Stimulated activated CD4-positive, alpha-beta T cell treated with anti-CD3 and anti-CD28 coated beads, Interleukin-1b, Interleukin-23, amount 100 ng/mL, for 1 hour (primary cell): ENCODE results near the gene RANBP10.
A peak's percentile ranks its signal among the peaks of the same experiment; 100 is the strongest.

Source experiments
- DNase-seq, 2 donors: peaks; one replicate each; pipeline ENCODE4 v3.0.0-alpha.2; 2020; ENCODE audit warnings: low read depth in 2 of 2

RANBP10 gene

DNA sequence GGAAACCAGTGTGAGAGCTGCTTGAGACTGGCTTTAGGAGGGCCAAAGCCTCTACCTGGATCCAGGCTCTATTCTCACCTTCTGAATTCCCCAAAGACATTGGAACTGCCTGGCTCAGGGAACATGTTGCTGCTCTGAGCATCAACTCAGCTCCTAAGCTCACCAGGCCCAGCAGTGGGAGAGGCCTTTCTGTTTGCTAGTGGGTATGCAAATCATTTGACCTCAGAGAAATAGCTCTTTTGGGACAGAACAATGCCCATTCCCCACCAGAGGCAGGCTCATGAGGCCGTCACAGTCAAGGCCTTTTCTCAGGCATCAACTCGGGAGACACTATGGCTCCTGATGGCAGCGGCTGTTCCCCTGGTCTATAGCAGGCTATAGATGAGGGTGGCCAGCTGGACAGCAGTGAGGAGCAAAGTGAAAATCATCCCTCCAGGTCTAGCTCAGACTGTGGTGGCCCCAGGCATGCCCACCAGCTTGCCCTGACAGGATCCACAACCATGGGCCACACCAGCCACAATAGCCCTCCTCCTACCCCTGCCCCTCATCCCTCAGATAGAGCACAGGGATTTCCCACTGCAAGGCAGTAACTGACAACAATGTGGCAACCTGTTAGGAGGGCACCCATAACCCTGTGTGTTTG, 56.8 kb downstream of the RANBP10 start:
- no peak for DNase-seq

- no peak for DNase-seq
These were observed 57.5 kb downstream of the RANBP10 start for GRCh38 chr16:67748834-67749233.

GRCh38 chr16:67746846-67747245, 59.5 kb downstream of the RANBP10 start:
- no peak for DNase-seq

DNA sequence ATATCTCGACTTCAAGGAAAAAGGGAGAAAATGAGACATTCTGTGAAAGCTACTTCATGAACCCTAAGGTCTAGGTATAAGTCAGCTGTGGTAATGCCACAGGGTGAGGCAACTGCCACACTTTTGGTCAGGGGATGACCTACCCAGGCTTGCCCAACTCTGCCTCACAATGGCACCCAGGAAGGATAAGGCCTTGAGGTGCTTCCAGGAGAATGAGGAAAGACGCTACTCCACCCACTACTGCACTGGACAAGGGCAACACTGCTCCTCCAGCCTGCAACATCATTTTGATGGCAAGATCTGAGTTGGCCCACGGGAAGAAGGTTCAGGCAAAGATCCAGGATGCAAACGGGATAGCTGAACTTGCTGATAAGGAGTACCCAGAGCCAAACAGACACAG, 65.2 kb downstream of the RANBP10 start:
- DNase-seq, result no peak

- DNase-seq, result no peak
These were observed 66.0 kb downstream of the RANBP10 start for GRCh38 chr16:67740391-67740790.

DNA sequence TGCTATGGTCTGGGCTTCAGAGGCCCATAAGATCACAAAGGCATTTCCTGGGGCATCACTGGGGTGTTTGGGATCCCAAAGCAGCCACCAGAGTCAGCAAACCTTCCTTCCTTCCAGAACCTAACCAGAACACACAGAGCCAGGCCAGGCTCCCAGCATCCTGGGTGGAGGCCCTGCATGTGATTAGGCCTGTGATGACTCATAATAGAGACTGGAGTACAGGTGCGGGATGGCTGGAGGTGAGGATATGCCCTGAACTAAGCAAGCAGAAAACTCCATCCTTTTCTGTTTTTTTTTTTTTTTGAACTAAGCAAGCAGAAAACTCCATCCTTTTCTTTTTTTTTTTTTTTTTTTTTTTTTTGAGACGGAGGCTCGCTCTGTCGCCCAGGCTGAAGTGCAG, 69.5 kb downstream of the RANBP10 start:
- no peak for DNase-seq

- DNase-seq, result no peak
These were observed 71.6 kb downstream of the RANBP10 start for GRCh38 chr16:67734731-67735201.

- no peak for DNase-seq
These were observed 72.5 kb downstream of the RANBP10 start for GRCh38 chr16:67733734-67734470.

GRCh38 chr16:67731753-67732095, 74.6 kb downstream of the RANBP10 start:
- no peak for DNase-seq

- no peak for DNase-seq
These were observed 75.1 kb downstream of the RANBP10 start for GRCh38 chr16:67731071-67731752.

DNA sequence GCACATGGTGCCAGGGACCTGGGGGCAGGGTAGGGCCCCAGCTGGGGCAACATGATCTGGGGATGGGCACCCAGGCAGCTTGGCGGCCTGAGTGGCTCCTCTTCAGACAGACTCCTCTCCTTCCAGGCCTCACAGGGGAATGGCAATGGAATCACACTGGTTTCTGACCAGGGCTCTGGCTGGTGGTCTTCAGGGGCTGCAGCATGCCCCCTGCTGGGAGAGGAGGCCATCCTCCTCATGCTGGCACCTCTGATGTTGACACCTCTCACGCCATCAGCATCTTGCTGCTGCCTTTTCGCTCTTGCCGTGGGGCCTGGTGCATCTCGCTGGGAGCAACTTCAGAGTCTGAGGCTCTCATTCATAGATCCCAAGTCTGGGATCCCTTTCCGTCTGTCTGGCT, 76.0 kb downstream of the RANBP10 start:
- DNase-seq, result no peak

DNA sequence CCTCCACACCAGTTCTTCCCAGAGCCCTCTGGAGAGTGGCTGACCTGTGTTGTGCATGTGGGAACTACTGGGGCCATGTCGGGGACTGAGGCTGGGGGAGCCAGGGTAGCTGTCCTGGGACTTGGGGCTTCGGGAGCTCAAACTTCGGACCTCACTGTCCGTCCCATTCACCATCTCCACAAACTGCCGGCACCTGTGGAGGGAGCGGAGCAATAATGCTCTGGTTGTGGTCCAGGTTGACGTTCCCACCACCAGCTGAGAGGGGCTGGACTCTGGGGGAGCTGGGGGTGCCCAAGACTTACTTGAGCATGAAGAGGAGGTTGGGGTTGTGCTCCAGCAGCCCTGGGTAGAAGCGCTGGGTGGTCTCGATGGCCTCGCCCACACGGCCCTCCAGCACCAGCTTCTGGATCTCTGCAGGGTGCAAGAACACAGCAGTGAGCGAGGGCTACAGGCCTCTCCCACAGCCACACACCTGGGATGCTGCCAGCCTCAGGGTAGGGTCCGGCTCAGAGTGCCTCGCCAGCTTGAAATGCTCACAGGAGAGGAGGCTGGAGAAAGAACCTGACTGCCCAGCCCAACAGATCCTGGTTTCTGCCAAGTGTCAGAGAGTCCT, 76.6 kb downstream of the RANBP10 start:
- no peak for DNase-seq

DNA sequence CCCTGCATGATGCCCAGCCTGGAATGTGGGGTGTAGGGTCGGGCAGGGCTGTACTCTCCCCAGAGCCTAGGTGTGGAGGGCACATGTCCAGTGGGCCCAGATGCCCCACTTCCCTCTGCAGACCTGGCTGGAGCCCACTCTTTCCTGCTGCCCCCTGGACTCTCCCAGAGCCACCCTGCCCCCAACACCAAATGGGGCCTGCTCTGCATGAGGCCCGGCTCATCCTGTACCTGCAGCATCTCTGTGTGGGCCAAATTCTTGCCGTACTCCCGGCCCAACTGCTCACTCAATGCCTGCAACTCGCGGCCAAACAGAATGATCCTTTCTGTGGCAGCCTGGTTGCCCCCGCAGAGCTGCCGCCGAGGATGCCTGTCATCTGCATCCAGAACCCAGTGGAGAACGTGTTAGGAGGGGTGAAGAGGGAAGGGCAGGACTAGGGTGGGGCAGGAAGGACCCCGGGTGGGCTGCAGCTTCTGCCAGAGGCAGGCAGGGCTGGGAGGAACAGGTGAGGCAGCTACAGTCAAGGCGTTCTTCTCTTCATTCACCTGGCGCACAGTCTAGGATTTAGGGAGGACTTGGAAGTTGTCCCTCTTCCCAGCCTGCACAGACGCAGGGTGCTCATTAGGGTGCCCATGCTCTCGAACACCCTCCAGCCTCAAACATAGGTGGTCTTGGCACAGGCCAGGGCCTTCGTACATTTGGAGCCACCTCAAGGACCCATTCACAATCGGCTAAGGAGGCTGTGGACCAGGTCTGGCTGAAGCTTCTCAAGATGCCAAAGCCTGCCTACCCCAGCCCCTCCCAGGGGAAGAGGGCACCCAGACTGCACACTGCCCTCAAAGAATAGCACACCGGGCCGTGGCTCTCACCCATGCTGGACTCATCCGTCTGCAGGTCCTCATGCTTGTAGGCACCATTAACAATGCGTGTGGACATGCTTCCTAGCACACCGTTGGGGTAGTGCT, 78.6 kb downstream of the RANBP10 start:
- DNase-seq, result no peak

DNA sequence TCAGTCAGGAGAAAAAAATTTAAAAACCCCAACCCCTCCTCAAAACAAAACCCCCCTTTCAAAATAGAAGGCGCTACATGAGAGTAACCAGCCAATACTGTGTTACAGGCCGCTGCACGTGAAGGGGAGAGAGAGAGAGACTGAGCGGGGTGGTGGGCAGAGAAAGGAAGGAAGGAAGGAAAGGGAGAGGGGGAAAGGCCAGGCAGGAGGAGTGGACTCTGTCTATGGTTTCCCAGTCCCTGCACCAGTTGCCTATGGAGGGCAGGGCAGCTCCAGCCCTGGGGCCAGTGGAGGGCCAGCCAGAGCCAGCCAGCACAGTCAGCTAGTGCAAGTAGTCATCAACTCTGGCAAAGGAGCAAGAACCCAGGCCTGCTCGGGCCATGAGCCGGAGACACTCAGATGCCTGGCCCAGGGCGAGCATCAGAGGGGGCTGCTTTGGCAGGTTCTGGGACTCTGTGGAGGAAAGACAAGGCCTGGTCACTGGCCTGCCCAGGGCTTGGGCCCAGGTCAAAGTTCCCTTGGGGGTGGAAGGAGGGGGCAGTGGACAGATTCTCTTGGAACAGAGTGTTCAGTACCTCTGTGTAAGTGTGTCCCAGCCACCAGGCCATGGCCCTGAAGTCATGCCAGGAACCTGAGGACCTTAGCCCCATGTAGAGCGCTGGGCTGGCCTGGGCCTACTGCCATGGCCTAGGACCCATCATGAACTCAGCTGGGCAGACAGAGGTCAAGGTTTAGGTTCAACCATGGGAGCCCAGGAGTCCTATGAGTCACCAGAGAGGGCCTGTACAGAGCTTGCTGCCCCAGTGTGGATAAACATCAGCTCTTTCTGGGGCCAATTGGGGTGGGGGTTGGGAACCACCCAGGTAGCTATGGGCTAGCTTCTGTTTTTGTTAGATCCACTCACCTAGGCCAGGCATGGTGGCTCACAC, 80.0 kb downstream of the RANBP10 start:
- DNase-seq, result no peak

GRCh38 chr16:67723911-67724305, 82.5 kb downstream of the RANBP10 start:
- DNase-seq, result no peak

GRCh38 chr16:67723151-67723910, 83.0 kb downstream of the RANBP10 start:
- DNase-seq, result no peak

DNA sequence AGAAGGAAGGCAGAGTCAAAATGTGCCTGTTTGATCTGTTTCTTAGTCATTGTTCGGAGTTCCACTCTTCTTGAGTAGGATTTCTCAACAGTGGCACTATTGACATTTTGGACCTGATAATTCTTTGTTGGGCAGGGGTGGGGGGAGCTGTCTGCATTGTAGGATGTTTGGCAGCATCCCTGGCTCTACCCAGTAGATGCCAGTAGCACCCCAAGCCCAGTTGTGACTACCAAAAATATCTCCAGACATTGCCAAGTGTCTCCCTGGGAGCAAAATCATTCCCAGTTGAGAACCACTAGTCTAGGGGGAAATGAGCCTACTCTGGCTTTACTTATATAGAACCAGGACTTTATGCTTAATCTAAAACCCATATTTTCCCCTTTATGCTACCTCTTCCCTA, 86.1 kb downstream of the RANBP10 start:
- DNase-seq, result no peak

DNA sequence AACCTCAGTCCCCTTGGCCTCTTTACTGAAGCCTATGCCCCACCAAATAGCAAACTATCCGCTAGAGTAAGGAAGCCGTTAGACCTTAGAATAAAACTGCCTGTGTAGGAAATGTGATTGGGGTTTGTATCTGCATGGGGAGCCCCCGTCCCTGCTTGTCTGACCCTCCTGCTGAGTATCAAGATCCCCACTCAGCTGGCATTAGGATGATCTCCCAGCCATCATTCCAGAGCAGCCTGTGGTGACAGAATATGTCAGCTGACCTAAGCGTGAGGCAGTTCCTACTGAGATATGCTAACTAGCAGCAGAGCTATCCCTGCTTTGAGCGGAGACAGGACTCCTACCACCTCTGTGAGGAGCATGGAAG, 86.6 kb downstream of the RANBP10 start:
- DNase-seq, result no peak

DNA sequence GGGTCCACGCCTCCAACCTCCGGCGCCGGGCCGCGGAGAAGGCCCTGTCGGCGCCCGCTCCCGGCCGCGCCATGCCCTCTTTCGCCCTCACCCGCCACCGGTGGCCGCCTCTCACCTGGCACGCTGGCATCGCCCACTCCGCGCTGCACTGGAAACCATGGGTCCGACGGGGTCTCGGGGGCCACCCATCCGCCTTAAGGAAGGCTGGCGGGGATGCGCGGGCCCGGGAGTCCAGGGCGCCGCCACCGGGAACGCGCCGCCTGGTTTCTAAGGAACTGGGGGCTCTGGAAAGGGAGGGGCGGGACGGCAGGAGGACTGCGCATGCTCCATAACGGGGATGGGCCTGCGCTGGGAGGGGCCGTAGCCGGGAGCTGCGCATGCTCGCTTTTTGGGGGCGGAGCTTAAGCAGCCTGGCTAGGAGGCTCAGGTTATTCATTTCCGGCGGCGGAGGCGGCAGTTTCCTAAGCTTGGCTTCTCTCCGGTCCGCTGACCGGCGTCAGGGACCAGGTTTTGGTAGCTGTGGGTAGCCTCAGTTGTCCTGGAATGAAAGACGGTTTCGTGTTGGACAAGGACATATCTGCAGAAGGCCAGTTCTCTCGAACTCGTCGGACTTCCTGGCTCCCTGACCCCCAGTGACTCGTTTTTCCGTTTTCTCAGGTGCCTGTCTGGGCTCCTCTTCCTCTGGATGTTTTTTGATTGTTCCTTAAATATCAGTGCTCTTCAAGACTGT, 87.1 kb downstream of the RANBP10 start, which contains the start of gene GFOD2:
Gene GFOD2, minus strand, starts transcription at position 269 of the 730 bp plus-strand sequence. CDS start 33,601 bp downstream, outside the sequence.
- peak; percentile 96 to 99 for DNase-seq
